ENCODE measurements around the gene ZFAND3. TPM values are rescaled to one million over a fixed set of nuclear protein-coding genes. Genes with fewer than 3 reads are reported as not detected.

The ZFAND3 gene
- total and polyA plus RNA-seq, 10 of the 15 experiments (the other 5 are each of a cell fraction or from before 2014, with no cell fraction given), result 0.90 to 34.4 (median 16.3) TPM

DNA sequence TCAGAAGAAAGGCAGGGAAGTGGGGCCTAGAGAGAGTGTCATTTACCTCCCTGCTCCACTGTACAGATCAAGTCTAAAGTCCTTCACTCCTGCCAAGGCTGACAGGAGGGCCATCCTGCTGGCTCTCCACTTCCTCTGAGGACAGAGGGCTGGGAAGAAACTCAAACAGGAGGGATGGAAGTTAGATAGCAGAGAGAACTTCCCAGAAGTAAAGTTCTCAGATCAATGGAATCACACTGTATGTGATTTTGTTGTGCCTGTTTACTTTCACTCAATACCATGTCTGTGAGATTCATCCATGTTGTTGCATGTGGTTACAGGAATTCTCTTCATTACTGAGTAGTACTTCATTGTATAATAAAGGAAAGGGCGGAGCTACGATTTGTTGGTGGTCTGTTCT, 32.3 kb upstream of the ZFAND3 start:
- DNase-seq (ENCODE audit: low read depth, low spot score) (no peak), ATAC-seq (no peak), FAIRE-seq (no peak)
- SMC1A ChIA-PET (ENCODE audit: uncharacterized antibody, unreplicated experiment), result interaction anchor here (0.6 to 1.4 kb wide), 2 partner anchors 25 to 953 kb away, joined by 3 to 6 read pairs; no protein-coding TSS in a partner anchor
- intact Hi-C loops (cut with micrococcal nuclease; ENCODE audit: unreplicated experiment) (no loop called here), in situ Hi-C loops (cut with MboI) (loop anchor here (10.0 kb wide), 1 partner anchor 708 kb away; no protein-coding TSS in a partner anchor)
- peaks cover 9% of the 10 kb centered on the region for H3K4me1 ChIP-seq (ENCODE audit: control insufficient read depth, insufficient read depth, low read length)
- RAD21 ChIA-PET (ENCODE audit: unreplicated experiment), result interaction anchor here (0.6 to 1.0 kb wide), 2 partner anchors 10 to 15 kb away, joined by 3 read pairs; no protein-coding TSS in a partner anchor
- CTCF ChIA-PET, result interaction anchor here (1.9 kb wide), 1 partner anchor 247 kb away, joined by 4 read pairs; no protein-coding TSS in a partner anchor
- no TSS peak for BruUV-seq (replicated peaks)
- TF ChIP-seq PML (IDR thresholded peaks at IDR 0.05; ENCODE audit: low read length) (no peak), LARP7 (IDR thresholded peaks at IDR 0.05) (no peak), ZNF622 (IDR thresholded peaks at IDR 0.05) (no peak), SP1 (IDR thresholded peaks at IDR 0.05; ENCODE audit: low read depth, low read length) (no peak), EED (IDR thresholded peaks at IDR 0.05; ENCODE audit: low read depth) (no peak), SREBF2 (IDR thresholded peaks at IDR 0.05; ENCODE audit: low read length) (no peak), MYB (IDR thresholded peaks at IDR 0.05; ENCODE audit: borderline replicate concordance, low read depth, low read length) (no peak), NR2C1 (IDR thresholded peaks at IDR 0.05) (no peak)
- no peaks in the 10 kb centered on the region for H3K36me3 ChIP-seq (ENCODE audit: control insufficient read depth in 2 of 2, insufficient read depth in 2 of 2, low read length in 1 of 2)
- no peak overlapping the region for H3K9ac ChIP-seq (ENCODE audit: control insufficient read depth, insufficient read depth, low read length)
- no peak overlapping the region for H3K27ac ChIP-seq (ENCODE audit: control insufficient read depth, insufficient read depth)
- 47% methylated on average over 2 of the region's 2 CpGs for WGBS (ENCODE audit: insufficient coverage, insufficient replicate concordance, low lambda C conversion rate, missing lambda C conversion rate)
- H3K27me3 ChIP-seq (replicated peaks in 1 of 2; ENCODE audit: control insufficient read depth in 2 of 2, insufficient read depth in 2 of 2, low read length in 1 of 2), result no peaks in the 10 kb centered on the region; a peak in 1 of 4 replicates
- no peaks in the 10 kb centered on the region for H3K79me2 ChIP-seq (ENCODE audit: control insufficient read depth, insufficient read depth, low read length)
- no peak overlapping the region for H3K4me3 ChIP-seq
- no peaks in the 10 kb centered on the region for H4K20me1 ChIP-seq (ENCODE audit: control insufficient read depth, insufficient read depth)
- no peak overlapping the region for H3K4me2 ChIP-seq (ENCODE audit: control insufficient read depth, insufficient read depth)
- no peaks in the 10 kb centered on the region for H3K9me3 ChIP-seq (replicated peaks; ENCODE audit: control insufficient read depth, insufficient read depth, low read length)
- POLR2A ChIA-PET, result interaction anchor here (1.1 kb wide), 1 partner anchor 32 kb away, joined by 3 read pairs; the partner anchor contains the start of gene ZFAND3
- H2AFZ ChIP-seq (ENCODE audit: control insufficient read depth, low read depth, low read length), result no peak overlapping the region

DNA sequence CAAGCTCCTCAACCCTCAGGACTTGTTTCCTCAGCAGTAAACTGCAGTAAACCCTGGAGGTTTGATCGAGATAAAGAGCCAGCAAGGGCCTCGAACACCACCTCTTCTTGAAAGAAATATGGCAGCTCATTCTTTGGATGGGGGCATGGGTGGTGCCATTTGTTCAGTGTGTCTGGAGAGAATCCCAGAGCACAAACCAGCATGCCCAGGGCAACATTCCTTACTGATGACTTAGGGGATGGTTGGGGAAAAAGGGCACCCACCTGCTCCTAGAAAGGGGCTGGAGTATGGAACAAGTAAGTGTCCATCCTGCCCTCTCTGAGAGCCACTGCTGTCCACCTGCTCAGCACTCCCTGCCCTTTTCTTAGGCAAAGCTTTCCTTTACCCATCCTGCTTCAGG, 31.3 kb upstream of the ZFAND3 start:
- Histone ChIP-seq H3K9me3 (replicated peaks; ENCODE audit: control insufficient read depth, insufficient read depth, low read length) (no peaks in the 10 kb centered on the region), H3K4me3 (no peak overlapping the region), H3K36me3 (ENCODE audit: control insufficient read depth in 2 of 2, insufficient read depth in 2 of 2, low read length in 1 of 2) (no peaks in the 10 kb centered on the region), H3K79me2 (ENCODE audit: control insufficient read depth, insufficient read depth, low read length) (no peaks in the 10 kb centered on the region), H3K27ac (ENCODE audit: control insufficient read depth, insufficient read depth) (no peak overlapping the region), H2AFZ (ENCODE audit: control insufficient read depth, low read depth, low read length) (no peak overlapping the region), H3K27me3 (replicated peaks in 1 of 2; ENCODE audit: control insufficient read depth in 2 of 2, insufficient read depth in 2 of 2, low read length in 1 of 2) (no peaks in the 10 kb centered on the region; a peak in 1 of 4 replicates), H4K20me1 (ENCODE audit: control insufficient read depth, insufficient read depth) (no peaks in the 10 kb centered on the region), H3K4me2 (ENCODE audit: control insufficient read depth, insufficient read depth) (no peak overlapping the region), H3K9ac (ENCODE audit: control insufficient read depth, insufficient read depth, low read length) (no peak overlapping the region), H3K4me1 (ENCODE audit: control insufficient read depth, insufficient read depth, low read length) (peaks cover 5% of the 10 kb centered on the region)
- ChIA-PET CTCF (interaction anchor here (1.1 to 1.9 kb wide), 3 partner anchors 10 to 247 kb away, joined by 3 to 4 read pairs (median 4); no protein-coding TSS in a partner anchor), SMC1A (ENCODE audit: uncharacterized antibody, unreplicated experiment) (interaction anchor here (0.6 to 1.6 kb wide), 5 partner anchors 55 to 706 kb away, joined by 3 to 4 read pairs (median 3); no protein-coding TSS in a partner anchor), POLR2A (interaction anchor here (0.5 kb wide), 1 partner anchor 61 kb away, joined by 3 read pairs; no protein-coding TSS in a partner anchor), RAD21 (ENCODE audit: unreplicated experiment) (no interaction called here)
- no peak for DNase-seq (ENCODE audit: low read depth, low spot score)
- FAIRE-seq, result no peak
- no peak for ATAC-seq
- intact Hi-C loops (cut with micrococcal nuclease; ENCODE audit: unreplicated experiment) (no loop called here), in situ Hi-C loops (cut with MboI) (loop anchor here (10.0 kb wide), 1 partner anchor 707 kb away; no protein-coding TSS in a partner anchor)
- WGBS (ENCODE audit: insufficient coverage, insufficient replicate concordance, low lambda C conversion rate, missing lambda C conversion rate), result 64% methylated on average over 2 of the region's 2 CpGs
- no TSS peak for BruUV-seq (replicated peaks)
- TF ChIP-seq STAT1 (conservative IDR thresholded peaks at IDR 0.05), result no peak
- TF ChIP-seq KAT2A (conservative IDR thresholded peaks at IDR 0.05; ENCODE audit: control insufficient read depth, low read depth, low read length), result no peak
- TF ChIP-seq, protein P1, sequence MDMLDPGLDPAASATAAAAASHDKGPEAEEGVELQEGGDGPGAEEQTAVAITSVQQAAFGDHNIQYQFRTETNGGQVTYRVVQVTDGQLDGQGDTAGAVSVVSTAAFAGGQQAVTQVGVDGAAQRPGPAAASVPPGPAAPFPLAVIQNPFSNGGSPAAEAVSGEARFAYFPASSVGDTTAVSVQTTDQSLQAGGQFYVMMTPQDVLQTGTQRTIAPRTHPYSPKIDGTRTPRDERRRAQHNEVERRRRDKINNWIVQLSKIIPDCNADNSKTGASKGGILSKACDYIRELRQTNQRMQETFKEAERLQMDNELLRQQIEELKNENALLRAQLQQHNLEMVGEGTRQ (IDR thresholded peaks at IDR 0.05; ENCODE audit: borderline replicate concordance, low read depth, low read length), result no peak
- TF ChIP-seq, protein P2, sequence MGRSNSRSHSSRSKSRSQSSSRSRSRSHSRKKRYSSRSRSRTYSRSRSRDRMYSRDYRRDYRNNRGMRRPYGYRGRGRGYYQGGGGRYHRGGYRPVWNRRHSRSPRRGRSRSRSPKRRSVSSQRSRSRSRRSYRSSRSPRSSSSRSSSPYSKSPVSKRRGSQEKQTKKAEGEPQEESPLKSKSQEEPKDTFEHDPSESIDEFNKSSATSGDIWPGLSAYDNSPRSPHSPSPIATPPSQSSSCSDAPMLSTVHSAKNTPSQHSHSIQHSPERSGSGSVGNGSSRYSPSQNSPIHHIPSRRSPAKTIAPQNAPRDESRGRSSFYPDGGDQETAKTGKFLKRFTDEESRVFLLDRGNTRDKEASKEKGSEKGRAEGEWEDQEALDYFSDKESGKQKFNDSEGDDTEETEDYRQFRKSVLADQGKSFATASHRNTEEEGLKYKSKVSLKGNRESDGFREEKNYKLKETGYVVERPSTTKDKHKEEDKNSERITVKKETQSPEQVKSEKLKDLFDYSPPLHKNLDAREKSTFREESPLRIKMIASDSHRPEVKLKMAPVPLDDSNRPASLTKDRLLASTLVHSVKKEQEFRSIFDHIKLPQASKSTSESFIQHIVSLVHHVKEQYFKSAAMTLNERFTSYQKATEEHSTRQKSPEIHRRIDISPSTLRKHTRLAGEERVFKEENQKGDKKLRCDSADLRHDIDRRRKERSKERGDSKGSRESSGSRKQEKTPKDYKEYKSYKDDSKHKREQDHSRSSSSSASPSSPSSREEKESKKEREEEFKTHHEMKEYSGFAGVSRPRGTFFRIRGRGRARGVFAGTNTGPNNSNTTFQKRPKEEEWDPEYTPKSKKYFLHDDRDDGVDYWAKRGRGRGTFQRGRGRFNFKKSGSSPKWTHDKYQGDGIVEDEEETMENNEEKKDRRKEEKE (IDR thresholded peaks at IDR 0.05), result no peak
